K562 (cell line): Measurements from ENCODE around the gene FBXW7. TPM values are rescaled to one million over a fixed set of nuclear protein-coding genes. Genes with fewer than 3 reads are reported as not detected.

ENCODE experiments used
- ATAC-seq: fragments of 200-7000 bp; cut with Tn5 transposase; 3 replicates; pipeline ENCODE4 v1.9.1; 2020; ENCODE audit warnings: moderate library complexity
- BruUV-seq: library from RNA; stranded (reverse); fragments of 400-500 nt; replicated peaks from 2 replicates; lab custom pipeline; 2021; lab: Mats Ljungman, UMichigan
- CTCF ChIA-PET: fragments of 300-600 bp; formaldehyde crosslinking; extraction: SDS; loops from one replicate; lab custom pipeline; 2021; ENCODE audit warnings: low intra/inter-chr PET ratio; lab: Yijun Ruan, JAX
- POLR2A ChIA-PET: fragments of 300-600, 350-650 bp; sonication (Branson Sonifier 250); formaldehyde crosslinking; extraction: SDS; loops from one replicate; lab custom pipeline; 2021; ENCODE audit warnings: antibody characterized with exemption, inconsistent platforms; lab: Yijun Ruan, JAX
- DNase-seq, 4 experiments: peaks; one replicate each; pipeline versions ENCODE4 v3.0.0 to v3.0.0-alpha.2; 2011 to 2018; ENCODE audit warnings: low spot score in 3 of 4, mixed read lengths in 3 of 4; ENCODE audit errors: extremely low read depth in 1 of 4
- FAIRE-seq: peaks from 2 replicates; lab custom pipeline; 2011; peaks lifted over from hg19 to GRCh38; lab: Jason Lieb, UNC
- H2AFZ ChIP-seq: 2 replicates; pipeline ENCODE4 v1.6.0; 2011; ENCODE audit warnings: low read depth, low read length, control low read depth, inconsistent platforms
- H3K27ac ChIP-seq: fragments of 200-600 bp; 3 replicates; pipeline ENCODE4 v1.8.0; 2011; ENCODE audit warnings: low read depth, mild to moderate bottlenecking, control low read depth, inconsistent platforms, low read length, moderate library complexity, mixed read lengths; ENCODE audit errors: extremely low read depth
- H3K27me3 ChIP-seq, 2 experiments: fragments of 300-600 bp in 1 of 2; 2 replicates in 1 of 2; 3 replicates in 1 of 2; pipeline versions ENCODE4 v1.6.0 to v1.8.0; 2011; ENCODE audit warnings: inconsistent platforms in 2 of 2, low read length in 2 of 2, mild to moderate bottlenecking in 1 of 2, mixed read lengths in 1 of 2, moderate library complexity in 1 of 2; ENCODE audit not compliant: control insufficient read depth in 2 of 2, insufficient read depth in 2 of 2
- H3K36me3 ChIP-seq: fragments of 300-600 bp; 3 replicates; pipeline ENCODE4 v1.8.0; 2011; ENCODE audit warnings: mild to moderate bottlenecking, low read length, inconsistent platforms; ENCODE audit not compliant: control insufficient read depth, insufficient read depth
- H3K4me1 ChIP-seq, 2 experiments: fragments of 200-600 bp in 1 of 2; replicated peaks in 1 of 2; 2 replicates in 1 of 2; 3 replicates in 1 of 2; pipeline versions ENCODE4 v1.5.1 to v1.8.0; 2011; ENCODE audit warnings: inconsistent platforms in 2 of 2, low read length in 2 of 2, mild to moderate bottlenecking in 1 of 2, mixed read lengths in 1 of 2, moderate library complexity in 1 of 2; ENCODE audit not compliant: control insufficient read depth in 2 of 2, insufficient read depth in 2 of 2
- H3K4me2 ChIP-seq: 2 replicates; pipeline ENCODE4 v1.6.1; 2011; ENCODE audit warnings: low read length, control low read depth, inconsistent platforms, mixed read lengths; ENCODE audit not compliant: insufficient read depth
- H3K4me3 ChIP-seq: fragments of 200-600 bp; sonication (generic), shearing (Covaris generic); 2 replicates; pipeline ENCODE4 v1.5.1; 2016; ENCODE audit warnings: control low read depth, inconsistent platforms
- H3K79me2 ChIP-seq: fragments of 200-600 bp; 3 replicates; pipeline ENCODE4 v1.8.0; 2011; ENCODE audit warnings: low read length, inconsistent platforms; ENCODE audit not compliant: control insufficient read depth, insufficient read depth
- H3K9ac ChIP-seq, 2 experiments: 2 replicates each; pipeline versions ENCODE4 v1.6.0 to v1.6.1; 2011; ENCODE audit warnings: low read depth in 2 of 2, low read length in 2 of 2, control low read depth in 1 of 2, inconsistent platforms in 1 of 2, mild to moderate bottlenecking in 1 of 2, mixed read lengths in 1 of 2; ENCODE audit not compliant: insufficient read depth in 1 of 2
- H3K9me1 ChIP-seq: one replicate; pipeline ENCODE4 v1.6.0; 2011; ENCODE audit warnings: inconsistent platforms, mild to moderate bottlenecking, low read length, moderate library complexity; ENCODE audit not compliant: control insufficient read depth, insufficient read depth
- H3K9me3 ChIP-seq: replicated peaks from 2 replicates; pipeline ENCODE4 v1.5.1; 2011; ENCODE audit warnings: low read depth, low read length, inconsistent platforms; ENCODE audit not compliant: control insufficient read depth, insufficient read depth
- H4K20me1 ChIP-seq: replicated peaks from 2 replicates; pipeline ENCODE4 v1.6.1; 2011; ENCODE audit warnings: low read length, inconsistent platforms, mixed read lengths; ENCODE audit not compliant: control insufficient read depth, insufficient read depth
- EGR1 ChIP-seq: fragments of 450-650 bp; conservative IDR thresholded peaks from 2 replicates; pipeline ENCODE4 v1.6.1; 2017; ENCODE audit warnings: mild to moderate bottlenecking
- HDGF ChIP-seq: fragments of 450-650 bp; IDR thresholded peaks from 2 replicates; pipeline ENCODE4 v1.6.1; 2016
- MEF2A ChIP-seq: IDR thresholded peaks from 2 replicates; pipeline ENCODE4 v1.6.1; 2011; ENCODE audit warnings: low read depth, mild to moderate bottlenecking, low read length, moderate library complexity; ENCODE audit not compliant: control insufficient read depth
- MEF2D ChIP-seq: conservative IDR thresholded peaks from 2 replicates; pipeline ENCODE4 v1.6.1; 2016; ENCODE audit warnings: low read depth, missing genetic modification characterization, missing compliant biosample characterization
- PPARD ChIP-seq: fragments of 250-450 bp; sonication (Bioruptor Pico); IDR thresholded peaks from 2 replicates; pipeline ENCODE4 v1.8.0; 2022; ENCODE audit warnings: inconsistent platforms, mild to moderate bottlenecking, moderate library complexity
- RNF2 ChIP-seq: sonication (generic); IDR thresholded peaks from 2 replicates; pipeline ENCODE4 v1.6.1; 2016
- SREBF1 ChIP-seq: fragments of 150-350 bp; IDR thresholded peaks from 2 replicates; pipeline ENCODE4 v1.6.1; 2014; ENCODE audit warnings: antibody characterized with exemption, low read depth, low read length, borderline replicate concordance
- ZC3H4 ChIP-seq: sonication (generic); formaldehyde crosslinking; IDR thresholded peaks from 2 replicates; pipeline ENCODE4 v1.9.0; 2021; ENCODE audit warnings: missing genetic modification reagents, borderline replicate concordance
- WGBS: fragments of 100-300 bp; shearing (Covaris generic); methylation state at CpG from one replicate; pipeline ENCODE4 v1.1.6; 2016; ENCODE audit warnings: low coverage, mixed read lengths; ENCODE audit not compliant: insufficient coverage; ENCODE audit errors: missing lambda C conversion rate; 5-methylcytosine and 5-hydroxymethylcytosine counted together
- in situ Hi-C: fragments of 300-500 bp; cut with MboI; formaldehyde crosslinking; loops from 4 replicates; pipeline ENCODE4 v1.15.0; 2018; ENCODE audit warnings: inconsistent platforms, mixed read lengths
- intact Hi-C: fragments of 100-400 bp; cut with micrococcal nuclease; formaldehyde crosslinking; loops from 2 replicates; pipeline ENCODE4 v1.14.2; 2022
- polyA plus RNA-seq, 8 experiments: library from polyadenylated mRNA; depleted of rRNA in 4 of 8; stranded (reverse) in 5 of 8; unstranded in 3 of 8; fragments of >200 nt; fragmentation: Nextera tagmentation in 2 of 8; fragmentation: Illumina TruSeq in 1 of 8; extraction: Ambion mirVana in 2 of 8; extraction: Trizol in 1 of 8; gene quantifications; 2 replicates each; pipeline versions ENCODE4 v1.2.1 to v1.2.3, GENCODE V29; 2011 to 2014; ENCODE audit warnings: inconsistent platforms in 1 of 8, missing spikeins in 1 of 8
- total RNA-seq, 7 experiments: library from RNA; depleted of rRNA in 6 of 7; stranded (reverse); fragments of >200 nt in 6 of 7; fragmentation: Illumina TruSeq in 2 of 7; extraction: Trizol in 2 of 7; gene quantifications; 2 replicates each; pipeline versions ENCODE4 v1.2.1 to v1.2.3, GENCODE V29; 2011 to 2021; ENCODE audit warnings: low replicate concordance in 1 of 7
- TF ChIP-seq, protein P1 (sequence below): sonication (generic); formaldehyde crosslinking; IDR thresholded peaks from 2 replicates; pipeline ENCODE4 v1.8.0; 2022; ENCODE audit warnings: mild to moderate bottlenecking, missing genetic modification reagents
- TF ChIP-seq, protein P2 (sequence below): fragments of 250-450 bp; sonication (Bioruptor Pico); IDR thresholded peaks from 2 replicates; pipeline ENCODE4 v1.8.0; 2022; ENCODE audit warnings: inconsistent platforms
- TF ChIP-seq, protein P3 (sequence below): sonication (generic); formaldehyde crosslinking; IDR thresholded peaks from 2 replicates; pipeline ENCODE4 v1.8.0; 2023; ENCODE audit warnings: missing genetic modification reagents, mild to moderate bottlenecking, borderline replicate concordance

FBXW7 gene
- total and polyA plus RNA-seq, 9 of the 15 experiments (the other 6 are each of a cell fraction or from before 2014, with no cell fraction given) = 6.8 to 44.2 (median 16.4) TPM

DNA sequence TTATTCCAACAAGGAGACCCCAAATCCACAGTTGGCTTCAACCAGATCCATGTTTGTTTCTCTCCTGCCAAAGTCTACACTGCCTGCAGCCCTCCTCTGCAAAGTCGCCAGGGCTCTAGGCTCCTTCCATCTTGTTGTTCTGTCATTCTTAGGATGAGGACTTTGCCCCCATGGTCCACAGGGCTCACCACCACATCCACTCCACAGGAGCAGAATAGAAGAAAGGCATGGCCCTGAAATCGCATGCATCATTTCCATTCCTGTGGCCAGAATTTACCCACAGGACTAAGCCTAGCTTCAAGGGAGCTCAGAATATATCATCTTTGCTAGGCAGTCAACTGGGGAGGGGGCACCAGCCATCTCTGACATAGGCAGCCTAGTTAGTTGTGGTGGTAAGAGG, 254.7 kb downstream of the FBXW7 start:
- CTCF ChIA-PET = no interaction called here
- Histone ChIP-seq H3K36me3 (no peaks in the 10 kb centered on the region), H3K79me2 (no peaks in the 10 kb centered on the region), H3K9ac (0 out of 4 replicates have a peak overlapping the region, but pooled peaks of 1 of the 2 experiments have one; percentile 28), H3K4me1 (peaks cover 3 to 6% of the 10 kb centered on the region in 2 experiments; a peak in 3 of 5 replicates), H3K4me3 (no peak overlapping the region), H3K4me2 (no peak overlapping the region), H2AFZ (no peak overlapping the region), H3K9me3 (no peaks in the 10 kb centered on the region), H3K9me1 (no peaks in the 10 kb centered on the region), H3K27ac (no peak overlapping the region), H4K20me1 (no peaks in the 10 kb centered on the region; the same call in 1 of the 2 replicates), H3K27me3 (peaks cover 3 to 39% of the 10 kb centered on the region in 2 experiments; a peak in 4 of 5 replicates)
- no peak for FAIRE-seq
- in situ Hi-C loops (no loop called here), intact Hi-C loops (no loop called here)
- BruUV-seq = no TSS peak
- no peak for DNase-seq
- no peak for ATAC-seq
- POLR2A ChIA-PET = interaction anchor here (1.0 to 1.1 kb wide), 2 partner anchors 11 to 24 kb away, joined by 3 read pairs; no protein-coding TSS in a partner anchor
- 8% methylated on average over 2 of the region's 2 CpGs for WGBS
- TF ChIP-seq, protein P1, sequence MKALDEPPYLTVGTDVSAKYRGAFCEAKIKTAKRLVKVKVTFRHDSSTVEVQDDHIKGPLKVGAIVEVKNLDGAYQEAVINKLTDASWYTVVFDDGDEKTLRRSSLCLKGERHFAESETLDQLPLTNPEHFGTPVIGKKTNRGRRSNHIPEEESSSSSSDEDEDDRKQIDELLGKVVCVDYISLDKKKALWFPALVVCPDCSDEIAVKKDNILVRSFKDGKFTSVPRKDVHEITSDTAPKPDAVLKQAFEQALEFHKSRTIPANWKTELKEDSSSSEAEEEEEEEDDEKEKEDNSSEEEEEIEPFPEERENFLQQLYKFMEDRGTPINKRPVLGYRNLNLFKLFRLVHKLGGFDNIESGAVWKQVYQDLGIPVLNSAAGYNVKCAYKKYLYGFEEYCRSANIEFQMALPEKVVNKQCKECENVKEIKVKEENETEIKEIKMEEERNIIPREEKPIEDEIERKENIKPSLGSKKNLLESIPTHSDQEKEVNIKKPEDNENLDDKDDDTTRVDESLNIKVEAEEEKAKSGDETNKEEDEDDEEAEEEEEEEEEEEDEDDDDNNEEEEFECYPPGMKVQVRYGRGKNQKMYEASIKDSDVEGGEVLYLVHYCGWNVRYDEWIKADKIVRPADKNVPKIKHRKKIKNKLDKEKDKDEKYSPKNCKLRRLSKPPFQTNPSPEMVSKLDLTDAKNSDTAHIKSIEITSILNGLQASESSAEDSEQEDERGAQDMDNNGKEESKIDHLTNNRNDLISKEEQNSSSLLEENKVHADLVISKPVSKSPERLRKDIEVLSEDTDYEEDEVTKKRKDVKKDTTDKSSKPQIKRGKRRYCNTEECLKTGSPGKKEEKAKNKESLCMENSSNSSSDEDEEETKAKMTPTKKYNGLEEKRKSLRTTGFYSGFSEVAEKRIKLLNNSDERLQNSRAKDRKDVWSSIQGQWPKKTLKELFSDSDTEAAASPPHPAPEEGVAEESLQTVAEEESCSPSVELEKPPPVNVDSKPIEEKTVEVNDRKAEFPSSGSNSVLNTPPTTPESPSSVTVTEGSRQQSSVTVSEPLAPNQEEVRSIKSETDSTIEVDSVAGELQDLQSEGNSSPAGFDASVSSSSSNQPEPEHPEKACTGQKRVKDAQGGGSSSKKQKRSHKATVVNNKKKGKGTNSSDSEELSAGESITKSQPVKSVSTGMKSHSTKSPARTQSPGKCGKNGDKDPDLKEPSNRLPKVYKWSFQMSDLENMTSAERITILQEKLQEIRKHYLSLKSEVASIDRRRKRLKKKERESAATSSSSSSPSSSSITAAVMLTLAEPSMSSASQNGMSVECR (CRISPR knock-in tag) = no peak
- TF ChIP-seq MEF2A = no peak
- TF ChIP-seq, protein P2, sequence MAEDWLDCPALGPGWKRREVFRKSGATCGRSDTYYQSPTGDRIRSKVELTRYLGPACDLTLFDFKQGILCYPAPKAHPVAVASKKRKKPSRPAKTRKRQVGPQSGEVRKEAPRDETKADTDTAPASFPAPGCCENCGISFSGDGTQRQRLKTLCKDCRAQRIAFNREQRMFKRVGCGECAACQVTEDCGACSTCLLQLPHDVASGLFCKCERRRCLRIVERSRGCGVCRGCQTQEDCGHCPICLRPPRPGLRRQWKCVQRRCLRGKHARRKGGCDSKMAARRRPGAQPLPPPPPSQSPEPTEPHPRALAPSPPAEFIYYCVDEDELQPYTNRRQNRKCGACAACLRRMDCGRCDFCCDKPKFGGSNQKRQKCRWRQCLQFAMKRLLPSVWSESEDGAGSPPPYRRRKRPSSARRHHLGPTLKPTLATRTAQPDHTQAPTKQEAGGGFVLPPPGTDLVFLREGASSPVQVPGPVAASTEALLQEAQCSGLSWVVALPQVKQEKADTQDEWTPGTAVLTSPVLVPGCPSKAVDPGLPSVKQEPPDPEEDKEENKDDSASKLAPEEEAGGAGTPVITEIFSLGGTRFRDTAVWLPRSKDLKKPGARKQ = no peak
- TF ChIP-seq ZC3H4 (CRISPR knock-in tag) = no peak
- TF ChIP-seq, protein P3, sequence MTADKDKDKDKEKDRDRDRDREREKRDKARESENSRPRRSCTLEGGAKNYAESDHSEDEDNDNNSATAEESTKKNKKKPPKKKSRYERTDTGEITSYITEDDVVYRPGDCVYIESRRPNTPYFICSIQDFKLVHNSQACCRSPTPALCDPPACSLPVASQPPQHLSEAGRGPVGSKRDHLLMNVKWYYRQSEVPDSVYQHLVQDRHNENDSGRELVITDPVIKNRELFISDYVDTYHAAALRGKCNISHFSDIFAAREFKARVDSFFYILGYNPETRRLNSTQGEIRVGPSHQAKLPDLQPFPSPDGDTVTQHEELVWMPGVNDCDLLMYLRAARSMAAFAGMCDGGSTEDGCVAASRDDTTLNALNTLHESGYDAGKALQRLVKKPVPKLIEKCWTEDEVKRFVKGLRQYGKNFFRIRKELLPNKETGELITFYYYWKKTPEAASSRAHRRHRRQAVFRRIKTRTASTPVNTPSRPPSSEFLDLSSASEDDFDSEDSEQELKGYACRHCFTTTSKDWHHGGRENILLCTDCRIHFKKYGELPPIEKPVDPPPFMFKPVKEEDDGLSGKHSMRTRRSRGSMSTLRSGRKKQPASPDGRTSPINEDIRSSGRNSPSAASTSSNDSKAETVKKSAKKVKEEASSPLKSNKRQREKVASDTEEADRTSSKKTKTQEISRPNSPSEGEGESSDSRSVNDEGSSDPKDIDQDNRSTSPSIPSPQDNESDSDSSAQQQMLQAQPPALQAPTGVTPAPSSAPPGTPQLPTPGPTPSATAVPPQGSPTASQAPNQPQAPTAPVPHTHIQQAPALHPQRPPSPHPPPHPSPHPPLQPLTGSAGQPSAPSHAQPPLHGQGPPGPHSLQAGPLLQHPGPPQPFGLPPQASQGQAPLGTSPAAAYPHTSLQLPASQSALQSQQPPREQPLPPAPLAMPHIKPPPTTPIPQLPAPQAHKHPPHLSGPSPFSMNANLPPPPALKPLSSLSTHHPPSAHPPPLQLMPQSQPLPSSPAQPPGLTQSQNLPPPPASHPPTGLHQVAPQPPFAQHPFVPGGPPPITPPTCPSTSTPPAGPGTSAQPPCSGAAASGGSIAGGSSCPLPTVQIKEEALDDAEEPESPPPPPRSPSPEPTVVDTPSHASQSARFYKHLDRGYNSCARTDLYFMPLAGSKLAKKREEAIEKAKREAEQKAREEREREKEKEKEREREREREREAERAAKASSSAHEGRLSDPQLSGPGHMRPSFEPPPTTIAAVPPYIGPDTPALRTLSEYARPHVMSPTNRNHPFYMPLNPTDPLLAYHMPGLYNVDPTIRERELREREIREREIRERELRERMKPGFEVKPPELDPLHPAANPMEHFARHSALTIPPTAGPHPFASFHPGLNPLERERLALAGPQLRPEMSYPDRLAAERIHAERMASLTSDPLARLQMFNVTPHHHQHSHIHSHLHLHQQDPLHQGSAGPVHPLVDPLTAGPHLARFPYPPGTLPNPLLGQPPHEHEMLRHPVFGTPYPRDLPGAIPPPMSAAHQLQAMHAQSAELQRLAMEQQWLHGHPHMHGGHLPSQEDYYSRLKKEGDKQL = no peak
- no peak for TF ChIP-seq HDGF
- no peak for TF ChIP-seq EGR1
- TF ChIP-seq RNF2 = no peak
- TF ChIP-seq PPARD (CRISPR knock-in tag) = no peak
- no peak for TF ChIP-seq MEF2D (tag)
- no peak for TF ChIP-seq SREBF1
